ENCODE measurements around the gene TMEM141.
"Not testable (repeated sequence)": the region's sequence is repeated elsewhere in the genome, so short reads cannot be mapped to it uniquely, and the experiment has no call there.

TMEM141 gene

DNA sequence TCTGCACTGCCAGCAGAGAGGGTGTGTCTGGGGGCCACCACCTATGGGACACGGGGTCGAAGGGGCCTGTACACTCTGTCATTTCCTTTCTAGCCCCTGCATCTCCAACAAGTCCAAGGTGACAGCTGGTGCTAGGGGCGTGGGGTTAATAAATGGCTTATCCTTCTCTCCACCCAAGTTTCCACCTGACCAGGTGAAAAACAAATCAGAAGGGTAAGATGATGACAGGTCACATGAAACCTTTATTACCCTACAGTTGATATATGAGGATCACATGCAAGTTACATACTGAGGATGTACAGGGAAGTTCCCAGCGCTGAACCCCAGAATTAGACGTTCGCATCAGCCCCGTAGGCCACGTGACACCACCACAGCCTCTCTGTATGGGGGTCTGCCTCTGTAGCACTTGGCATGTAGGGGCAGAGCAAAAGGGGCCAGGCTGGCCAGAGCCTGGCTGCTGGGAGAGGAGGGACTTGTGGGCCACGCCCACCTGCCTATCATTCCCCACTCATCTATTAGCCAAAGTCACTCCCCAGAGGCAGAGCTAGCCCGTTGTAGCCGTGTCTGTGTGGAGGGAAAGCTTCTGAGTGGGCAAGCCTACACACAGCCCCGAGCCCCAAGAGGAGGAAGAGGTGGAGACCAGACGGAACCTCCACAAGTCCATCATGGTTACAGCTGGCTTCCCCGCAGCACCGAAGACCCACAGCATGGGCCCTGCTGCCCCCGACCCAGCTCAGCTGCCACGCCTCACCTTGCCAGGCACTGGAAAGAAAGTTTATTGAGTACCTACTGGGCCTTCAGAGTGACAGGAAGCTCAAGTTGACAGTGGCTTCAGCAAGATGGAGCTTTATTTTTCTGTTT lies 2.2 kb downstream of the TMEM141 start:
- no peak for DNase-seq

DNA sequence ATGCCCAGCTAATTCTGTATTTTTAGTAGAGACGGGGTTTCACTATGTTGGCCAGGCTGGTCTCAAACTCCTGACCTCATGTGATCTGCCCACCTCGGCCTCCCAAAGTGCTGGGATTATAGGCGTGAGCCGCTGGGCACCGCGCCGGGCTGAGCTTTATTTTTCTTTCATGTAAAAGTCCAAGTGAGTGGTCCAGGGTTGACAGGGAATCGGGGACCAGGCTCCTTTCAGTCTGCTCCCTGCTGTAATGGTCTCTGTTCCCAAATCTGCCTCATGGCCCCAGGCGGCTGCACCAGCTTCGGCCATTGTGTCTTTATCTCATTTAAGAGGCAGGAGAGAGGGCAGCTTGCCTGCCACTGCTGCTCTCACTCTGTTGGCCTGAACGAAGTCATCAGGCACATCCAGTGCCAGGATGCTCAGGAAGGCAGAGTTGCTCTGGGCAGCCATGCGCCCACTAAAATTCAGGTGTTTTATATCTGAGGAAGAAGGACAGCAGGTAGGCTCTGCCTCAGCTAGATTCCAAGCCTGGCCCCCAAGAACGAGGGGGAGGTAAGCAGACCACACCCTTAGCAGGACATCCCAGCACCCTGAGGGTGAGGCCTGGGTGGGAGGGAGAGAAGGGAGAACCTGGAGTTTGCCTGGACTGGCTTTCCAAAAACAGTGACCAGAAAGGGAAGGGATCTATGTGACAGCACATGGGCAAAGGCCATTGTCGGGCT lies 3.3 kb downstream of the TMEM141 start:
- no peak for DNase-seq

GRCh38 chr9:136795000-136795348 lies 3.8 kb downstream of the TMEM141 start:
- DNase-seq: no peak

- no peak for DNase-seq
Measured at GRCh38 chr9:136796238-136796774, 5.2 kb downstream of the TMEM141 start, which contains the start of gene CCDC183. CCDC183 (plus strand) TSS chr9:136796338; CDS start chr9:136796398, 60 bp downstream.

DNA sequence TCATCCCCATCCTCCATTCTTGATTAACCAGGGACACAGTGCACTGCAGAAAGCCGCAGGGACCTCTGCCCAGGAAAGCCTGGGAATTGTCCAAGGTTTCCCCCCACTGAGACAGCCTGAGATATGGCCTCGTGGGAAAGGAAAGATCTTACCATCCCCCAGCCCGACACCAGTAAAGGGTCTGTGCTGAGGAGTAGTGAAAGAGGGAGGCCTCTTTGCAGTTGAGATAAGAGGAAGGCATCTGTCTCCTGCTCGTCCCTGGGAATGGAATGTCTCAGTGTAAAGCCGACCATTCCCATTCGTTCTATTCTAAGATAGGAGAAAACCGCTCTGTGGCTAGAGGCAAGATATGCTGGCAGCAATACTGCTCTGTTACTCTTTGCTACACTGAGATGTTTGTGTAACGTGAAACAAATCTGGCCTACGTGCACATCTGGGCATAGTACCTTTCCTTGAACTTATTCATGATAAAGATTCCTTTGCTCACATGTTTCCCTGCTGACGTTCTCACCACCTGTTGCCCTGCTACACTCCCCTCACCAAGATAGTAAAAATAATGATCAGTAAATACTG lies 5.7 kb downstream of the TMEM141 start:
- DNase-seq: not testable (repeated sequence)

GRCh38 chr9:136798708-136799078 lies 7.5 kb downstream of the TMEM141 start:
- no peak for DNase-seq

DNA sequence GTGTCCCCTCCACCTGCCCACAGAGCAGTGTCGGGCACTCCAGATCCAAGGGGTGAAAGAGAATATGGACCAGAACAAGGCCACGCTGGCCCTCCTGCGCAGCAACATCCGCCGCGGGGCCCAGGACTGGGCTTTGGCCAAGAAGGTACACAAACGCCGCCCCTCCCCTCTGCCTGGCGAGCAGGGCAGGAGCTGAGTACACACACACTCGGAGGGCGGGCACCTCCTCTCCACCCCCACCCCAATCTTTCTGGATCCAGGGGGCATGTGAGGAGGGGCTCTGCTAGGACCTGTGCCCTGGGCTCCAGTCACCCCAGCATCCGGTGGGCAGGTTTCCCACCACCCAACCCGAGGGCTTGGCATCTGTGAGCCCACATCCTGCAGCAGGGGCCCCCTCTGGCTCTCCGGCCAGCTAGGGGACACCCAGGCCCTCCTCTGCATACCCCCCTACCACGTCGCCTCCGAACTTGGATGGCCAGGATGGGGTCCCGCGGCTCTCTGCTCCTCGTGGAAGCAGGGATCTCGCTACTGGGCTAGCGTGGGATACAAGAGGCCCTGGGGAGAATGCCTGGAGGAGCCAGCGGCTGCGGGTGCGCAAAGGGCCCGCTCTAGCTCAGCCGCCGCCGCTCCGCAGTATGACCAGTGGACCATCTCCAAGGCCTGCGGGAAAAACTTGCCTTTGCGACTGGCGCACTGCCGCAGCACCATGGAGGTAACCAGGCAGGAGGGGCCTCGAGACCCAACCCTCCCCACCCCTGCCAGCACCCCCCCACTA lies 8.1 kb downstream of the TMEM141 start:
- DNase-seq: no peak

- DNase-seq: peak in 35 of 51 donors; percentile 13 to 78 (median 59)
Measured at GRCh38 chr9:136799854-136800657, 8.9 kb downstream of the TMEM141 start.

DNA sequence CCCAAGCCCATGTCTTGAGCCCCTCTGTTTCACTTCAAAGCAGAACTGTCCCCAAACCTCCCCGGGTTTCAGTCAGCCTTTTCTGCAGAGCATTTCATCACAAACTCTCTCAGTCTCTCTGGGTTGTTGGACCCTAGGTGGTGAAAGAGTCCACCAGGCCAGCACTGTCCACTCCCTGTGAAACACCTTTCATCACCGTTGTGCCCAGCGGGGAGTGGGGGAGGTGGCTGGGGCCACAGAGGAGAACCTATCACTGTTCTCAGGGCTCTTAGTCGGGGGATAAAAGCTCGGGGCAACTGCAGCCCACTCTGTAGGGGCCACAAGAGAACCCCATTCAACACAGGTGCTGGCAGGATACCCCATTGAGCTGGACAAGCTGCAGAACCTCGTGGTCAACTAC lies 11.2 kb downstream of the TMEM141 start:
- no peak for DNase-seq

DNA sequence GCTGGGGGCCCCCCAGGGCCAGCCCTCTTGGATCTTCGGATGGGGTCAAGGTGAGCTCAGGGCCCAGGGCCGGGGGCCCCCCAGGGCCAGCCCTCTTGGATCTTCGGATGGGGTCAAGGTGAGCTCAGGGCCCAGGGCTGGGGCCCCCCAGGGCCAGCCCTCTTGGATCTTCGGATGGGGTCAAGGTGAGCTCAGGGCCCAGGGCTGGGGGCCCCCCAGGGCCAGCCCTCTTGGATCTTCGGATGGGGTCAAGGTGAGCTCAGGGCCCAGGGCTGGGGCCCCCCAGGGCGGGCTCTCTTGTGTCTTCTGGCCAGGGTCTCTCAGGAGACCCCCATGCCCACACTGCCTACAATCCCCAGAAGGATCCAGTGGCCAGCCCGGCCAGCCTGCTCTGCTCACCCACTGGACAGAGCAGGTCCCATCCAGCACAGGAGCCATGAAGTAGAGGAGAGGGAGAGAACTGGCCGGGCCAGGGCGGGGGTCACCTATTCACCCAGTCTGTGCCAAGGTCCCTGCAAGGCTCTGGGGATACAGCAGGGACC lies 11.9 kb downstream of the TMEM141 start:
- DNase-seq: not testable (repeated sequence)

DNA sequence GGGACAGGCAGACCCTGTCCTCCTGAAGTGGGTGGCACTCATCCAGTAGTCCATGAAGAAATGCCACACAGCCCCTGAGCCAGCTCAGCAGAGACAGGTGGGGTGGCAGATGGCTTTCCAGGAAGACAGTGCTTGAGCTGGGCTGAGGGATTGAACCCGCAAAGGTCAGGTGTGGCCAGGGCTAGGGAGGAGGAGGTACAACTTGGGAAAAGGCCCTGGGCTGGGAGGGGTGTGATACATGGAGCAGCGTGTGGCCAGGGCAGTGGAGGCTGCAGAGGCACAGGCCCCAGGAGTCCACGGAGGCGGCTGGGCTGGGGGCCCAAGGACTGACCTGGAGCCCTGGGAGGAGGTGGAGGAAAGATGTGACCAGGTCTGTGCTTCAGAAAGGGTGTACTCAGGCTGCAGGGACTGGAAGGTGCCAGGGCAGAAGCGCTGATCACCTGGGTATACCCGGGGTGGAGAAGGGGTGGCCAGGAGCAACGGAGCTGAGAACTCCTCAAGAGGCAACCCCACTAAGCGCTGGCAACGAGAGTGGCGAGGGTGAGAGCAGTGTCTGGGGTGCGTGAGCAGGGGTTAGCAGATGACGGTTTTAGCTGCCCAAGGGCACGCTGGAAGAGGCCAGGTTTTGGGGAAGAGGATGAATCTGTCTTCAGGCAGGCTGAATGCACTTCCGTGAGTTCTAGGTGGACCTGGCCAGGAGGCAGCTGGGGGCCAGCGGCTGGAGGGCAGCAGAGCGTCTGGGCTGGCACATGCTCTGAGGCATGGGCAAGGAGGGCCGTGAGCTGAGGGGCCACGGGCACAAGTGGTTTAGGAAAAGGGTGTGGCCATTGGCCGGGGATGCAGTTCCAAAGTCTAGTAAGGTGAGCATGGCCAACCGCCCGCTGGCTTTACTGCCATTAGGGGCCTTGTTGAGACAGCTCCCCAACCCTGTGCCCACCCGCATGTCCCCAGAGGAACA lies 12.7 kb downstream of the TMEM141 start:
- no peak for DNase-seq

GRCh38 chr9:136804509-136805206 lies 13.5 kb downstream of the TMEM141 start:
- no peak for DNase-seq

- DNase-seq: no peak
Measured at GRCh38 chr9:136805207-136805740, 14.1 kb downstream of the TMEM141 start.

DNA sequence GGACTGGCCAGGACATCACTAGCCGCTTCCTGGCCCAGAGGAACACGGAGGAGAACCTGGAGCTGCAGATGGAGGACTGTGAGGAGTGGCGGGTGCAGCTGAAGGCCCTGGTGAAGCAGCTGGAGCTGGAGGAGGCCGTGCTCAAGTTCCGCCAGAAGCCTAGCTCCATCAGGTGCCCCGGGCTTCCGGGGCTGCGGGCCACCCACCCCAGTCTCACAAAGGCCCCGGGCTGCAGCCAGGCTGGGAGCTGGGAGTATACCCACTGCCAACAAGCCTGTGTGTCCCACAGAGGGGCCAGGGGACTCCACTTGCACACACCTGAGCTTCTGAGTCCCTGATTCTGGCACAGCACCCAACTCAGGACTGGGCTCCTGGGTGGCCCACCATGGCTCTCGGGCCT lies 14.9 kb downstream of the TMEM141 start:
- DNase-seq: no peak

DNA sequence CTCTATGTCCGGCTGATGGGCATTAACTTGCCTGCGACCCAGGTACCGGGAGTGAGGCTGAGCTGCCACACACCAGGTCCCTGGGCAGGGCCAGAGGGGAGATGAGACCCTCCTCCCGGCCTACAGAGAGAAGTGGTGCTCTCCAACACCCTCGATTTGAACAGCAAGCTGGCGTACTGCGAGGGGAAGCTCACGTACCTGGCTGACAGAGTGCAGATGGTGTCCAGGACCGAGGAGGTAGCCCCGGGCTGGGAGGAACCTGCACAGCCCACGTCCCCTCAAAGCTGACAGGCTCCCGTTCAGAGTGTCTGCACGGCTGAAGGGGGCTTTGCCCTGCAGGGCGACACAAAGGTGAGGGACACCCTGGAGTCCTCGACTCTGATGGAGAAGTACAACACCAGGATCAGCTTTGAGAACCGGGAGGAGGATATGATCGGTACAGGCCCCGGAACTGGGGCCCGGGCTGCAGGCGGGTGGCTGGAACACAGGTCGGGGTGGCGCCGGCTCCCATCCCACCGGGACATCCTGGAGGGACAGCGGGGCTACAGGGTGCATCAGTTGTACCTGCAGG lies 15.6 kb downstream of the TMEM141 start:
- no peak for DNase-seq

- DNase-seq: peak in 47 of 51 donors; percentile 17 to 81 (median 59)
Measured at GRCh38 chr9:136807281-136808074, 16.3 kb downstream of the TMEM141 start, which contains the start of gene RABL6. RABL6 (plus strand) TSS chr9:136807948; CDS start chr9:136808197, 249 bp downstream.

All from hypothalamus (tissue), 51 donors.